Measurements from ENCODE around the gene JPH2. TPM values are rescaled to one million over a fixed set of nuclear protein-coding genes. Genes with fewer than 3 reads are reported as not detected.

JPH2 gene
- total and polyA plus RNA-seq, 9 donors = 0.48 to 27.4 (median 3.0) TPM

DNA sequence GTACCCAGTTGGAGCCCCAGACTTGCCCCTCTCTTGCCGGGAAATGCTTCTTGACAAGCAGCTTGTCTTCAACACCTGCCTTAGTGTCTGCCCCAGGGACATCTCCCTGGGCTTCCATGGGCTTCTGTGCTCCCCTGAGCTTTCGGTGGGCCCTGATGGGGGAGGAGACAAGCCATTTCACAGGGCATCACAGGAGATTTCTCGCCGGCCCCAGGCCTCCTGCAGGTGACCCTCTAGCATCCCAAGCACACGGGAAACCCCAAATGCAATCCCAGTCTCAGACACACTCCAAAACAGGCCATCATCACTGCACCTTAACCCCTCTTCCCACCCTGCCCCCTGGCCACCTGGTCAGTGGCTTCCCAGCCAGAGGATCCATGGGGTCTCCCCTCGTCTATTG, 74.5 kb downstream of the JPH2 start:
- no peak for DNase-seq
- no peaks in the 10 kb centered on the region for H3K27me3 ChIP-seq
- H3K4me3 ChIP-seq = no peak overlapping the region
- H3K9me3 ChIP-seq = no peaks in the 10 kb centered on the region
- intact Hi-C loops (cut with DNase I) = loop anchor here in 2 of 4 donors (5.0 to 10.0 kb wide), 2 partner anchors 72 to 200 kb away; partner anchors contain the start of genes FITM2 (in 1 of the 2) and JPH2 (in 1 of the 2)
- no peak overlapping the region for H3K27ac ChIP-seq
- no peaks in the 10 kb centered on the region for H3K36me3 ChIP-seq
- TF ChIP-seq EP300 (IDR thresholded peaks at IDR 0.05) (no peak), POLR2A (IDR thresholded peaks at IDR 0.05) (no peak)
- TF ChIP-seq, protein P1, sequence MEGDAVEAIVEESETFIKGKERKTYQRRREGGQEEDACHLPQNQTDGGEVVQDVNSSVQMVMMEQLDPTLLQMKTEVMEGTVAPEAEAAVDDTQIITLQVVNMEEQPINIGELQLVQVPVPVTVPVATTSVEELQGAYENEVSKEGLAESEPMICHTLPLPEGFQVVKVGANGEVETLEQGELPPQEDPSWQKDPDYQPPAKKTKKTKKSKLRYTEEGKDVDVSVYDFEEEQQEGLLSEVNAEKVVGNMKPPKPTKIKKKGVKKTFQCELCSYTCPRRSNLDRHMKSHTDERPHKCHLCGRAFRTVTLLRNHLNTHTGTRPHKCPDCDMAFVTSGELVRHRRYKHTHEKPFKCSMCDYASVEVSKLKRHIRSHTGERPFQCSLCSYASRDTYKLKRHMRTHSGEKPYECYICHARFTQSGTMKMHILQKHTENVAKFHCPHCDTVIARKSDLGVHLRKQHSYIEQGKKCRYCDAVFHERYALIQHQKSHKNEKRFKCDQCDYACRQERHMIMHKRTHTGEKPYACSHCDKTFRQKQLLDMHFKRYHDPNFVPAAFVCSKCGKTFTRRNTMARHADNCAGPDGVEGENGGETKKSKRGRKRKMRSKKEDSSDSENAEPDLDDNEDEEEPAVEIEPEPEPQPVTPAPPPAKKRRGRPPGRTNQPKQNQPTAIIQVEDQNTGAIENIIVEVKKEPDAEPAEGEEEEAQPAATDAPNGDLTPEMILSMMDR (IDR thresholded peaks at IDR 0.05) = no peak
- 69 to 89% (median 84%) methylated on average over 6 of the region's 6 CpGs for WGBS, 3 donors
- no peaks in the 10 kb centered on the region for H3K4me1 ChIP-seq (ENCODE audit: insufficient read depth)

DNA sequence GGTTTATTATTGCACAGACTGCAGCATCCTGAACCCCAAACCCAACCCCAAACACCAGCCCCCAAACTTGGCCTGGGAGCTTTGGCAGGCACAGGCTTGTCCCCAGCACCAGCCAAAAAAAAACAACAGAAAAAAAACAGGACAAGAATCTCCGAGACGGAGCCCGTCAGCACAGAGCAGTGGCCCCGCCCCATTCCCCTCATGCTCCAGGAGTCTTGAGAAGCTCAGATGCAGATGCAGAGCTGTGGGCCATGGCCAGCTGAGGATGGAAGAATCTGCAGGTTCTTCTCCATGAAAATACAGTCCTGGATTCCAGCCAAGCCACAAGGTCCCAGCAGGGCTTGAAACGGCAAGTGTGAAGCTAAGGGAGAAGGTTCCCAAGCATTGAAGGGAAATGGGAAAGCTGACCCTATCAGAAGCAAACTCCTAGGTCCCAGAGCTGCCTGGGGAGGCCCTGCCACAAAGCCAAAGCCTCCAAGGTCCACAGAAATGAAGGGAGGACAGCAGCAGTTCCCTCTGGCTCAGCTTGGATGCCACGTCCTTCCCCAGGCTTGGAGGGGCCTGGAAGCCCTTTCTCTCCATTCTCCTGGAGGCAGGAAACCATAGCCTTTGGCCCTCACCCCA, 75.2 kb downstream of the JPH2 start:
- no peaks in the 10 kb centered on the region for H3K4me1 ChIP-seq (ENCODE audit: insufficient read depth)
- DNase-seq = no peak
- H3K36me3 ChIP-seq = no peaks in the 10 kb centered on the region
- no peaks in the 10 kb centered on the region for H3K27me3 ChIP-seq
- H3K4me3 ChIP-seq = no peak overlapping the region
- TF ChIP-seq POLR2A (IDR thresholded peaks at IDR 0.05) (no peak), EP300 (IDR thresholded peaks at IDR 0.05) (no peak)
- TF ChIP-seq, protein P1 (IDR thresholded peaks at IDR 0.05) = no peak
- intact Hi-C loops (cut with DNase I) = loop anchor here in 2 of 4 donors (5.0 to 10.0 kb wide), 2 partner anchors 73 to 200 kb away; partner anchors contain the start of genes FITM2 (in 1 of the 2) and JPH2 (in 1 of the 2)
- no peaks in the 10 kb centered on the region for H3K9me3 ChIP-seq
- no peak overlapping the region for H3K27ac ChIP-seq
- WGBS, 3 donors = 18 to 26% (median 20%) methylated on average over 6 of the region's 6 CpGs

DNA sequence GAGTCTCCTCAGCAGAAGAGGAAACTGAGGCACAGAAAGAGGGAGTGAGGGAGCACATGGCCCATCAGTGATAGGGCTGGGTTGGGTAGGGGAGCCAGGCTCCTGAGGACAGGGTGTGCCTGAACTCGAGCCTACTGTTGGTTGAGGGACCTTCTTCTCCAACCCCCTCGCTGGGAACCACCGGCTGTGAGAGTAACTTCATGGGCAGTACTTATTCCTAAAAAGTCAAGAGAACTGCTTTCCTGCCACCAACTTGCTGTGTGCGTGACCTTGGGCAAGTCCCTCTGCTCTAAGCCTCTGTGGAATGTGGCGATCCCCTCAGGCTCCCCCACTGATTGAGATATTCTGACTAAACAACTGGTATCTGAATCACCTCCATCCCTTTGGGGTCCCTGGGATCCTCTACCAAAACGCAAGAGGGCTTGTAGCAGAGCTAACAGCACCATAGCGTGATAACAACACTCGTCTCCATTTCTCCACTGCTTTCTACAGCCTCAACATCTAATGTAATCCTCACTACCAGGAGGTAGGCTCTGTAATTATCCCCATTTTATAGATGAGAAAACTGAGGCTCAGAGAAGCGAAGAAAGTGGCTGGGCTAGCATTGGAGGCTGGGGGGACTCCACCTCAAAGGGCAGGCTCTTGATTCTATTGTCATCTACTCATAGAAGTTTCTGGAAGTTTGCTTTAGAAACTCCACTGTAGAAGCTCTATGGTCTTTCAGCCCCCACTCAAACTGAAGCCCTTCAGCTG, 76.0 kb downstream of the JPH2 start:
- intact Hi-C loops (cut with DNase I) = loop anchor here in 2 of 4 donors (5.0 to 10.0 kb wide), 2 partner anchors 74 to 201 kb away; partner anchors contain the start of genes FITM2 (in 1 of the 2) and JPH2 (in 1 of the 2)
- DNase-seq = no peak
- TF ChIP-seq, protein P1 (IDR thresholded peaks at IDR 0.05) = no peak
- TF ChIP-seq EP300 (IDR thresholded peaks at IDR 0.05) (no peak), POLR2A (IDR thresholded peaks at IDR 0.05) (no peak)
- no peak overlapping the region for H3K4me3 ChIP-seq
- no peak overlapping the region for H3K27ac ChIP-seq
- no peaks in the 10 kb centered on the region for H3K4me1 ChIP-seq (ENCODE audit: insufficient read depth)
- H3K27me3 ChIP-seq = no peaks in the 10 kb centered on the region
- H3K36me3 ChIP-seq = no peaks in the 10 kb centered on the region
- H3K9me3 ChIP-seq = no peaks in the 10 kb centered on the region
- WGBS, 3 donors = 51 to 66% (median 59%) methylated on average over 9 of the region's 9 CpGs

DNA sequence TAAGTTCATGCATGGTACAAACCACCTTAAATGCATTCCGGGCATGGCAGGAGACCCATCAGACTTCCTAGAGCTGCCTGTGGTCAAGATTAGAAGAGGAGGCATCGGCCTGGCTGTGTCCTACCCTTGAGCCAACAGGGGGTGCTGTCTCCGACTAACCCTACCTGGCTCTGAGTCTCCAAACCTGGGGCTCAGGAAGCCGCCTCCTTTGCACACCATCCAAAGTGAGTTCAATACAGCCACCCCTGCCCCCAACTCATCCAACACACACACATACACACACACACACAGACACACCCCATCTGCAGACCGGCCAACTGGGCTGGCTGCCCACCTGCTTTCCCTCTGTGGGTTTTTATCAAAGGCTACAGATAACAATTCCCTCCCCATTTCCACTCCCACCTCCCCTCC, 77.0 kb downstream of the JPH2 start:
- H3K27me3 ChIP-seq = no peaks in the 10 kb centered on the region
- no peak overlapping the region for H3K27ac ChIP-seq
- intact Hi-C loops (cut with DNase I) = loop anchor here in 2 of 4 donors (5.0 to 10.0 kb wide), 2 partner anchors 75 to 202 kb away; partner anchors contain the start of genes FITM2 (in 1 of the 2) and JPH2 (in 1 of the 2)
- no peak overlapping the region for H3K4me3 ChIP-seq
- peak in 1 of 5 donors; percentile 51 for DNase-seq
- no peaks in the 10 kb centered on the region for H3K4me1 ChIP-seq (ENCODE audit: insufficient read depth)
- WGBS, 3 donors = 11 to 19% (median 12%) methylated on average over 5 of the region's 5 CpGs
- no peaks in the 10 kb centered on the region for H3K36me3 ChIP-seq
- TF ChIP-seq, protein P1 (IDR thresholded peaks at IDR 0.05) = no peak
- TF ChIP-seq EP300 (IDR thresholded peaks at IDR 0.05) (no peak), POLR2A (IDR thresholded peaks at IDR 0.05) (no peak)
- no peaks in the 10 kb centered on the region for H3K9me3 ChIP-seq
